BJ (cell line): Measurements from ENCODE around the gene HS3ST5. TPM values are rescaled to one million over a fixed set of nuclear protein-coding genes. Genes with fewer than 3 reads are reported as not detected.

Experiments used
- CTCF ChIA-PET: fragments of 350-600 bp; formaldehyde crosslinking; extraction: SDS; loops from one replicate; lab custom pipeline; 2021; ENCODE audit warnings: antibody characterized with exemption, inconsistent platforms; lab: Yijun Ruan, JAX
- POLR2A ChIA-PET: fragments of 300-600 bp; sonication (Branson Sonifier 250); formaldehyde crosslinking; extraction: SDS; loops from one replicate; lab custom pipeline; 2021; ENCODE audit warnings: antibody characterized with exemption; lab: Charles Lee
- DNase-seq: peaks from one replicate; pipeline ENCODE4 v3.0.0-alpha.2; 2011; ENCODE audit warnings: low read depth
- H3K27me3 ChIP-seq: 2 replicates; pipeline ENCODE4 v1.6.0; 2011; ENCODE audit warnings: low read length; ENCODE audit not compliant: control insufficient read depth, insufficient read depth
- H3K36me3 ChIP-seq: 2 replicates; pipeline ENCODE4 v1.5.1; 2011; ENCODE audit warnings: low read length; ENCODE audit not compliant: control insufficient read depth, insufficient read depth
- H3K4me3 ChIP-seq: 2 replicates; pipeline ENCODE4 v1.5.1; 2011; ENCODE audit warnings: low read depth, mild to moderate bottlenecking, control low read depth, low read length
- polyA plus RNA-seq: library from polyadenylated mRNA; depleted of rRNA; stranded (reverse); fragments of >200 nt; gene quantifications from 2 replicates; pipeline ENCODE4 v1.2.3, GENCODE V29; 2011
- TF ChIP-seq, protein P1 (sequence below): IDR thresholded peaks from 2 replicates; pipeline ENCODE4 v1.5.1; 2011; ENCODE audit warnings: low read depth, mild to moderate bottlenecking, control low read depth, inconsistent platforms, low read length, moderate library complexity; ENCODE audit not compliant: insufficient read depth

The HS3ST5 gene
- polyA plus RNA-seq, 1 experiment: not detected

- H3K36me3 ChIP-seq: no peaks in the 10 kb centered on the region
- no peak overlapping the region for H3K4me3 ChIP-seq
- TF ChIP-seq, protein P1, sequence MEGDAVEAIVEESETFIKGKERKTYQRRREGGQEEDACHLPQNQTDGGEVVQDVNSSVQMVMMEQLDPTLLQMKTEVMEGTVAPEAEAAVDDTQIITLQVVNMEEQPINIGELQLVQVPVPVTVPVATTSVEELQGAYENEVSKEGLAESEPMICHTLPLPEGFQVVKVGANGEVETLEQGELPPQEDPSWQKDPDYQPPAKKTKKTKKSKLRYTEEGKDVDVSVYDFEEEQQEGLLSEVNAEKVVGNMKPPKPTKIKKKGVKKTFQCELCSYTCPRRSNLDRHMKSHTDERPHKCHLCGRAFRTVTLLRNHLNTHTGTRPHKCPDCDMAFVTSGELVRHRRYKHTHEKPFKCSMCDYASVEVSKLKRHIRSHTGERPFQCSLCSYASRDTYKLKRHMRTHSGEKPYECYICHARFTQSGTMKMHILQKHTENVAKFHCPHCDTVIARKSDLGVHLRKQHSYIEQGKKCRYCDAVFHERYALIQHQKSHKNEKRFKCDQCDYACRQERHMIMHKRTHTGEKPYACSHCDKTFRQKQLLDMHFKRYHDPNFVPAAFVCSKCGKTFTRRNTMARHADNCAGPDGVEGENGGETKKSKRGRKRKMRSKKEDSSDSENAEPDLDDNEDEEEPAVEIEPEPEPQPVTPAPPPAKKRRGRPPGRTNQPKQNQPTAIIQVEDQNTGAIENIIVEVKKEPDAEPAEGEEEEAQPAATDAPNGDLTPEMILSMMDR: peak; percentile 54
- no peak for DNase-seq
- POLR2A ChIA-PET: no interaction called here
- H3K27me3 ChIP-seq: no peaks in the 10 kb centered on the region
- CTCF ChIA-PET: interaction anchor here (0.7 to 5.0 kb wide), 14 partner anchors 10 to 404 kb away, joined by 3 to 52 read pairs (median 4); no protein-coding TSS in a partner anchor
Measured at GRCh38 chr6:114304304-114304887, 38.4 kb downstream of the HS3ST5 start.

DNA sequence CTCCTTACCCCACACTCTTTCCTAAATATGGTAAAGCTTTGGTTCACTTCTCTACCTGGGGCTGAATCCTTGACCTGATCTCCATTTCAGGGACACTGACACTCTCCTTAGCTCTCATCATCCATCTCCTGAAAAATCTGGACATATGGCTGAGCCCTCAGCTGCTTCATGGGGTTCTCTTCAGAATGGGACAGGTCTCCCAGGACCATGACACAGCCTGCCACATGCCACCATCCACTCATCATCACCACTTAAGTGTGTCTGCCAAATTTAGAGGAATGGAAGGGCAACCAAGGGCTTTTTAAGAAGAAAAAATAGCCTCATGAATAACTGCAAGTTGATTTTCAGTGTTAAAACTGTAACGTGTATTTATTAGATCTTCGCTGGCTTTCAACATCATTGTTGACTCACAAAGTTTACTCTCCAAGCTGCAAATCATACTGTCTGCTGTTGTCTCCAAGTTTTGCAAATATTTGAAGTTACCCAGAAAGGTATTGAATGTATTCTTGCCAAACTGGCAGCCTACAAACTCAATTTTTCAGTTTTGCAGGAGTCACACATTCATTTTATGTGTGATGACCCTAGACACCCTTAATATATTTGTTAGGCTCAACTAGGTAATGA, 41.1 kb downstream of the HS3ST5 start:
- CTCF ChIA-PET: interaction anchor here (1.2 to 5.0 kb wide), 3 partner anchors 12 to 307 kb away, joined by 5 to 52 read pairs (median 10); no protein-coding TSS in a partner anchor
- POLR2A ChIA-PET: no interaction called here

GRCh38 chr6:114297135-114297534, 45.7 kb downstream of the HS3ST5 start:
- TF ChIP-seq, protein P1: no peak
- Histone ChIP-seq H3K36me3 (no peaks in the 10 kb centered on the region), H3K27me3 (no peaks in the 10 kb centered on the region), H3K4me3 (no peak overlapping the region)
- POLR2A ChIA-PET: no interaction called here
- no peak for DNase-seq
- CTCF ChIA-PET: interaction anchor here (1.1 kb wide), 1 partner anchor 168 kb away, joined by 3 read pairs; no protein-coding TSS in a partner anchor

More for the DNA sequence above, 41.1 kb downstream of the HS3ST5 start:
- no peak overlapping the region for H3K4me3 ChIP-seq
- H3K36me3 ChIP-seq: no peaks in the 10 kb centered on the region
- no peak for DNase-seq
- no peaks in the 10 kb centered on the region for H3K27me3 ChIP-seq
- TF ChIP-seq, protein P1: no peak

- ChIA-PET POLR2A (no interaction called here), CTCF (interaction anchor here (1.4 kb wide), 1 partner anchor 184 kb away, joined by 3 read pairs; no protein-coding TSS in a partner anchor)
- no peaks in the 10 kb centered on the region for H3K27me3 ChIP-seq
- H3K36me3 ChIP-seq: no peaks in the 10 kb centered on the region
- DNase-seq: no peak
- no peak overlapping the region for H3K4me3 ChIP-seq
- TF ChIP-seq, protein P1: no peak
Measured at GRCh38 chr6:114292431-114292830, 50.4 kb downstream of the HS3ST5 start.

- no peak for DNase-seq
- no peaks in the 10 kb centered on the region for H3K36me3 ChIP-seq
- TF ChIP-seq, protein P1: no peak
- H3K4me3 ChIP-seq: no peak overlapping the region
- no peaks in the 10 kb centered on the region for H3K27me3 ChIP-seq
- CTCF ChIA-PET: no interaction called here
- POLR2A ChIA-PET: no interaction called here
Measured at GRCh38 chr6:114291428-114291827, 51.4 kb downstream of the HS3ST5 start.
